ENCODE data around the gene HDGFL3. TPM values are rescaled to one million over a fixed set of nuclear protein-coding genes. Genes with fewer than 3 reads are reported as not detected.
A peak's percentile ranks its signal among the peaks of the same experiment; 100 is the strongest.

HDGFL3 gene
- total and polyA plus RNA-seq, 9 of the 15 experiments (the other 6 are each of a cell fraction or from before 2014, with no cell fraction given): 6.7 to 42.0 (median 31.4) TPM

- TF ChIP-seq REST (IDR thresholded peaks at IDR 0.05; ENCODE audit: borderline replicate concordance): peak; percentile 39; the same call in 1 of the 2 replicates
- TF ChIP-seq REST (CRISPR knock-in tag; IDR thresholded peaks at IDR 0.05; ENCODE audit: low read depth): no peak
- 0 out of 2 replicates have a peak, but pooled peaks have one; percentile 45 for TF ChIP-seq ZBTB9 (CRISPR knock-in tag; IDR thresholded peaks at IDR 0.05)
- TF ChIP-seq GABPB1 (CRISPR knock-in tag; IDR thresholded peaks at IDR 0.05): peak; percentile 54; the same call in 1 of the 2 replicates
- 0 out of 4 replicates have a peak, but pooled peaks of 1 of the 2 experiments have one; percentile 43 for TF ChIP-seq ZNF639 (CRISPR knock-in tag; conservative IDR thresholded peaks at IDR 0.05 in 1 of 2, IDR thresholded peaks at IDR 0.05 in 1 of 2)
- TF ChIP-seq E2F6 (IDR thresholded peaks at IDR 0.05; ENCODE audit: borderline replicate concordance in 1 of 2, extremely low read depth in 1 of 2, insufficient read depth in 1 of 2, insufficient read length in 1 of 2, low read depth in 1 of 2, low read length in 1 of 2, poor library complexity in 1 of 2, severe bottlenecking in 1 of 2): peak; percentile 34 to 83
- TF ChIP-seq ZNF12 (CRISPR knock-in tag; IDR thresholded peaks at IDR 0.05): peak; percentile 46; the same call in 1 of the 2 replicates
- peak; percentile 37; the same call in 1 of the 2 replicates for TF ChIP-seq TFAP4 (CRISPR knock-in tag; IDR thresholded peaks at IDR 0.05; ENCODE audit: borderline replicate concordance)
- no peak for TF ChIP-seq ZNF184 (CRISPR knock-in tag; IDR thresholded peaks at IDR 0.05)
- TF ChIP-seq NFIC (IDR thresholded peaks at IDR 0.05): 0 out of 2 replicates have a peak, but pooled peaks have one; percentile 4
- TF ChIP-seq HES1 (IDR thresholded peaks at IDR 0.05; ENCODE audit: low read depth): no peak
These were observed at the start of gene HDGFL3 (continued) for GRCh38 chr15:83207660-83208366.
